Fibroblast of mammary gland (primary cell): ENCODE measurements around the gene ARMC3.

Experiments used
- DNase-seq: peaks from one replicate; pipeline ENCODE4 v3.0.0-alpha.2; 2010; ENCODE audit warnings: low read depth
- H3K4me3 ChIP-seq: 2 replicates; pipeline ENCODE4 v1.5.1; 2011; ENCODE audit warnings: low read depth, mild to moderate bottlenecking, low read length, moderate library complexity; ENCODE audit not compliant: control insufficient read depth
- TF ChIP-seq, protein P1 (sequence below): conservative IDR thresholded peaks from 2 replicates; pipeline ENCODE4 v1.5.1; 2011; ENCODE audit warnings: low read depth, low read length, inconsistent platforms; ENCODE audit not compliant: control insufficient read depth, insufficient read depth

The ARMC3 gene

DNA sequence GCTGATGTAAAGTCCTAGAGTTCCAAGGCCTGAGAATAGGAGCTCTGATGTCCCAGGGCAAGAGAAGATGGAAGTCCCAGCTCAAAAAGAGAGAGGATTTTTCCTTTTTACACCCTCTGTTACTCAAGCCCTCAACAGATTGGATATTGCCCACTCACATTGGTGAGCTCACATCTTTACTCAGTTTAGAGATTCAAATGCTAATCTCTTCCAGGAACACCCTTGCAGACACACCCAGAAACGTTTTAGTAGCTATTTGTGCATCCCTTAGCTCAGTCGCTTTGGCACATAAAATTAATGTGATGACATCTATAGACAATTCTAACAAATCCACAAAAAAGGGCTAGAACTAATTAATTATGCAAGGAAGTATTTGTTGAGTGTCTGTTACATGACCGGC lies 27.1 kb downstream of the ARMC3 start:
- TF ChIP-seq, protein P1, sequence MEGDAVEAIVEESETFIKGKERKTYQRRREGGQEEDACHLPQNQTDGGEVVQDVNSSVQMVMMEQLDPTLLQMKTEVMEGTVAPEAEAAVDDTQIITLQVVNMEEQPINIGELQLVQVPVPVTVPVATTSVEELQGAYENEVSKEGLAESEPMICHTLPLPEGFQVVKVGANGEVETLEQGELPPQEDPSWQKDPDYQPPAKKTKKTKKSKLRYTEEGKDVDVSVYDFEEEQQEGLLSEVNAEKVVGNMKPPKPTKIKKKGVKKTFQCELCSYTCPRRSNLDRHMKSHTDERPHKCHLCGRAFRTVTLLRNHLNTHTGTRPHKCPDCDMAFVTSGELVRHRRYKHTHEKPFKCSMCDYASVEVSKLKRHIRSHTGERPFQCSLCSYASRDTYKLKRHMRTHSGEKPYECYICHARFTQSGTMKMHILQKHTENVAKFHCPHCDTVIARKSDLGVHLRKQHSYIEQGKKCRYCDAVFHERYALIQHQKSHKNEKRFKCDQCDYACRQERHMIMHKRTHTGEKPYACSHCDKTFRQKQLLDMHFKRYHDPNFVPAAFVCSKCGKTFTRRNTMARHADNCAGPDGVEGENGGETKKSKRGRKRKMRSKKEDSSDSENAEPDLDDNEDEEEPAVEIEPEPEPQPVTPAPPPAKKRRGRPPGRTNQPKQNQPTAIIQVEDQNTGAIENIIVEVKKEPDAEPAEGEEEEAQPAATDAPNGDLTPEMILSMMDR, result no peak
- no peak overlapping the region for H3K4me3 ChIP-seq
- DNase-seq, result no peak

GRCh38 chr10:22958338-22958737 lies 30.5 kb downstream of the ARMC3 start:
- DNase-seq, result peak; percentile 47
- TF ChIP-seq, protein P1, result no peak

DNA sequence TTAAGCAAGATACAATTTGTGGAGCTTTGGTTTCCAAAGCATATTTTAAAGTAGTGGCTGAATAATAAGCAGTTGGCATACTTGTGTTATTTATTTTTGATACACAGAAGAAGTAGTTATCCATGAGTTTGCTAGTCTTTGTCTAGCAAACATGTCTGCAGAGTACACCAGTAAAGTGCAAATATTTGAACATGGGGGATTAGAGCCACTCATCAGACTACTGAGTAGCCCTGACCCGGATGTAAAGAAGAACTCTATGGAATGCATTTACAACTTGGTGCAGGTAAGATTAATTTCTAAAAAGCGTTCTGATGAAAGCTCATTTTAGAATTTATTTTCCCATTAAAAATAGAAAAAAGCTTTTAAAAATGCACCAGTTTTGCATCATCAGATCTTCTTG lies 31.4 kb downstream of the ARMC3 start:
- no peak for DNase-seq
- TF ChIP-seq, protein P1, result no peak
- H3K4me3 ChIP-seq, result no peak overlapping the region

More at GRCh38 chr10:22958338-22958737, 30.5 kb downstream of the ARMC3 start:
- no peak overlapping the region for H3K4me3 ChIP-seq

- TF ChIP-seq, protein P1, result no peak
- no peak for DNase-seq
- no peak overlapping the region for H3K4me3 ChIP-seq
Observed at GRCh38 chr10:22959950-22960349, 32.1 kb downstream of the ARMC3 start.

DNA sequence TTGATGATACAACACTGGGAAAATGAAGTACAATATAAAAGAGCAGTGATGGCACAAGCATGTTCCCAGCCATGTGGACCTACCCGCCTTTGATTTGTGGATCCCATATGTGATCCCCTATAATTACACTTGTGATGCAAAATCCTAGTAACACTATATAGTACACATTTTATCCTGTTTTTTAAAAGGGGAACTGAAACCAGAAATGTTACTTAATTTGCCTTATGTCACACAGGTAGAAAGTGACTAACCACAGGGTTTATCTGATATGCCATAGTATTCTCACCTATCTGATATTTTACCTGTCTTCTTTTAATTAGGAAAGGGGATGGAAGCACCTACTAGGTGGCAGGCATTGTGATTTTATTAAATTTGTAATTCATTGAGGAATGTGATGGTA lies 35.0 kb downstream of the ARMC3 start:
- no peak overlapping the region for H3K4me3 ChIP-seq
- no peak for DNase-seq
- TF ChIP-seq, protein P1, result no peak

DNA sequence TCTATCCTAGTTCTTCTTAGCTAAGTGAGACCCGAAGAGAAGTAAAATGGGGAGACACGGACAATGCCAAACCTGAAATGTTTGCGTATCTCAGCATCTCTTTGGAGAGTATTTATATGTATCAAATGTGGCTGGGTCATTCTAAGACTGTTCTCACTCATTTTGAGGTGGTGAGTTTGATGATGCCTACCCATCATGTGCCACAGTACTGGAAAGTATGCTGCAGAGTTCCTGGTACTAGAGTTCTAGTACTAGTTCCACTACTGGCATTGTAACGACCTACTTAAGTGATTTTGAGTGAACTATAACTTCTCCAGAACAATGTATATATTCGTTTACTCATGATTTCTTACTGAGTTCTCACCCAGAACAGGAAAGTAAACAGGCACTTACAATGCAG lies 41.9 kb downstream of the ARMC3 start:
- DNase-seq, result no peak
- TF ChIP-seq, protein P1, result no peak
- H3K4me3 ChIP-seq, result no peak overlapping the region

- TF ChIP-seq, protein P1, result no peak
- H3K4me3 ChIP-seq, result no peak overlapping the region
- DNase-seq, result peak; percentile 53
Observed at GRCh38 chr10:22976534-22976933, 48.7 kb downstream of the ARMC3 start.
